ENCODE data around the gene CPN1. TPM values are rescaled to one million over a fixed set of nuclear protein-coding genes. Genes with fewer than 3 reads are reported as not detected.
A peak's percentile ranks its signal among the peaks of the same experiment; 100 is the strongest.

Gene CPN1
- polyA plus RNA-seq, 1 donor (not counting 4 experiments of a cell fraction or from before 2014, with no cell fraction given) = not detected

GRCh38 chr10:99993701-99994689 lies 87.7 kb downstream of the CPN1 start:
- peaks cover 0 to 2% of the 10 kb centered on the region in 2 experiments for H3K36me3 ChIP-seq (ENCODE audit: control insufficient read depth in 2 of 2, extremely low read depth in 1 of 2, insufficient read depth in 2 of 2, low read length in 2 of 2)
- dilution Hi-C loops (cut with MboI; ENCODE audit: extremely low pct_ligation_motif_present, low sequenced_read_pairs) = no loop called here
- no peak for TF ChIP-seq CTCF (optimal IDR thresholded peaks at IDR 0.05 in 1 of 3, IDR thresholded peaks at IDR 0.05 in 1 of 3, conservative IDR thresholded peaks at IDR 0.05 in 1 of 3; ENCODE audit: extremely low read depth in 1 of 3, insufficient read depth in 2 of 3, low read length in 3 of 3)
- no peak for TF ChIP-seq EZH2 (IDR thresholded peaks at IDR 0.05; ENCODE audit: low read length)
- H3K4me2 ChIP-seq (ENCODE audit: control insufficient read depth, extremely low read depth, insufficient read depth, low read depth, low read length) = no peak overlapping the region
- peaks cover 26% of the 10 kb centered on the region for H3K4me1 ChIP-seq (ENCODE audit: control insufficient read depth, extremely low read depth, insufficient read depth, low read length)
- H3K4me3 ChIP-seq (ENCODE audit: control insufficient read depth in 2 of 3, extremely low read depth in 1 of 3, insufficient read depth in 2 of 3, low read depth in 1 of 3, low read length in 3 of 3) = no peak overlapping the region
- H3K9ac ChIP-seq (ENCODE audit: control insufficient read depth, extremely low read depth, insufficient read depth, low read length) = no peak overlapping the region
- H3K9me1 ChIP-seq (ENCODE audit: control insufficient read depth, extremely low read depth, insufficient read depth, low read length) = no peaks in the 10 kb centered on the region
- H3K27me3 ChIP-seq (ENCODE audit: control insufficient read depth, extremely low read depth, insufficient read depth, low read length) = no peaks in the 10 kb centered on the region
- peak overlapping the region; percentile 39 for H3K27ac ChIP-seq (ENCODE audit: control insufficient read depth, insufficient read depth, low read length)
- no peaks in the 10 kb centered on the region for H3K9me3 ChIP-seq (ENCODE audit: control insufficient read depth, low read depth, low read length)
- DNase-seq (ENCODE audit: low read depth, low spot score) = no peak
- peaks cover 95% of the 10 kb centered on the region for H3K79me2 ChIP-seq (ENCODE audit: control insufficient read depth, insufficient read depth, low read length)
- no peaks in the 10 kb centered on the region for H4K20me1 ChIP-seq (ENCODE audit: control insufficient read depth, extremely low read depth, insufficient read depth, low read length)
- FAIRE-seq = no peak
- H2AFZ ChIP-seq (ENCODE audit: control insufficient read depth, low read length) = no peak overlapping the region

Other genes with a start within 250 kb of the CPN1 start
- gene DNMBP, start 71.9 kb downstream of the CPN1 start, polyA plus RNA-seq = 7.7 to 26.9 TPM (median 15.8 TPM) in 3 replicates
- 26.0 to 49.2 TPM (median 45.6 TPM) in 3 replicates for gene ERLIN1, start 104.2 kb upstream of the CPN1 start, polyA plus RNA-seq
- gene CHUK, start 147.7 kb upstream of the CPN1 start, polyA plus RNA-seq = 13.4 to 21.8 TPM (median 14.0 TPM) in 3 replicates
- 13.5 to 20.2 TPM (median 15.5 TPM) in 3 replicates for gene CWF19L1, start 185.8 kb upstream of the CPN1 start, polyA plus RNA-seq
- gene BLOC1S2, start 204.8 kb upstream of the CPN1 start, polyA plus RNA-seq = 44.4 to 74.1 TPM (median 48.4 TPM) in 3 replicates
- not detected in 3 replicates for gene PKD2L1, start 248.4 kb upstream of the CPN1 start, polyA plus RNA-seq

All from keratinocyte (primary cell).